Measurements from ENCODE around the gene MEAF6. TPM values are rescaled to one million over a fixed set of nuclear protein-coding genes. Genes with fewer than 3 reads are reported as not detected.
A peak's percentile ranks its signal among the peaks of the same experiment; 100 is the strongest.

Gene MEAF6
- total RNA-seq, 1 donor from 2014 or later, result 102 TPM

DNA sequence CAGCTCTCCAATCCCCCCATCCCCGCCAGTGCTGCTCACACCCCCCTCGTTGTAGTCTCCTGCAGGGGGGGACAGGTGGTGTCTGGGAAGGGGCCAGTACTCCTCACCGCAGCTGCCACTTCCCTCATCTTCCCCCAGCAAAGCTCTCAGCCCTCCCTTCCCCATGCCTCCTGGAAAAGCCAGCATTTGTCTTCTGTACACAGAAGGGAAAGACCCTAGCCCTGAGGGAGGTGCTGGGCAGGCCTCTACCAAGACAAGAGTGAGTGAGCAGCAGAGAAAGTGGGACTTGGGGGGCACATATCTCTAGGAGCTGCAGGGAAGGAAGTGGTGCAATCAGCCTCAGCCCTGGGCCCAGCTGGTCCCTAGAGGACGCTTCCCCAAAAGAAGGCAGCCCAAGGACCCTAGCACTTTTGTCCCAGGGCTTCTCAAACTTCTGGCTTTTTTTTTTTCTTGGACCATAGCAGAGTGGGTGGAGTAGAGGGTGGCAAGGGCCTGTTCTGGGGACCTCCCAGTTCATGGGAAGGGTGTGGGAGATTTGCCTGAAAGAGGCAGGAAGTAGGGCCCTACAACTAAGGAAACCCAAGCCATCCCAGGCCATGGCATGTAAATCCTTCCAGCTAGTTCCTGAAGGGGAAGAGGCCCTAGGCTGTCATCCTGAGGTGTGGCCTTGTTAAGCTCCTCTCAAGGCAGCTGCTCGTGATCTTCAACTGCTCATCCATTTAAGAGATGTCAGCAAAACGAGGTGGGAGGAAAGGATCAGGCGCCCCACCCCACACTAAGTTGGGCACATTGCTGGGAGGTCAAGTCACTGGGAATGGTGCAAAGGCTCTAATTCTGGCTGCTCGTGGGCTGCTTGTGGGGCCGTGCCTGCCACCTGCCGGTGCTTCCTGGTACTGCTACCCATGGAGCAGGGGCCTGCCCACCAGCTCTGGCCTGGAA, 27.6 kb downstream of the MEAF6 start:
- peaks cover 33% of the 10 kb centered on the region for H3K36me3 Mint-ChIP-seq (ENCODE audit: low read depth)
- H3K4me3 Mint-ChIP-seq, result no peak overlapping the region
- H3K27ac Mint-ChIP-seq, result peak overlapping the region; percentile 68
- H3K4me1 Mint-ChIP-seq (ENCODE audit: low read depth), result peaks cover 14% of the 10 kb centered on the region
- DNase-seq (ENCODE audit: low spot score), result peak; percentile 63
- intact Hi-C loops (cut with micrococcal nuclease), result loop anchor here (1.0 to 2.0 kb wide), 3 partner anchors 9 to 32 kb away; partner anchors contain the start of gene MEAF6
- no peaks in the 10 kb centered on the region for H3K27me3 Mint-ChIP-seq (ENCODE audit: insufficient read depth)
- no peaks in the 10 kb centered on the region for H3K9me3 Mint-ChIP-seq

DNA sequence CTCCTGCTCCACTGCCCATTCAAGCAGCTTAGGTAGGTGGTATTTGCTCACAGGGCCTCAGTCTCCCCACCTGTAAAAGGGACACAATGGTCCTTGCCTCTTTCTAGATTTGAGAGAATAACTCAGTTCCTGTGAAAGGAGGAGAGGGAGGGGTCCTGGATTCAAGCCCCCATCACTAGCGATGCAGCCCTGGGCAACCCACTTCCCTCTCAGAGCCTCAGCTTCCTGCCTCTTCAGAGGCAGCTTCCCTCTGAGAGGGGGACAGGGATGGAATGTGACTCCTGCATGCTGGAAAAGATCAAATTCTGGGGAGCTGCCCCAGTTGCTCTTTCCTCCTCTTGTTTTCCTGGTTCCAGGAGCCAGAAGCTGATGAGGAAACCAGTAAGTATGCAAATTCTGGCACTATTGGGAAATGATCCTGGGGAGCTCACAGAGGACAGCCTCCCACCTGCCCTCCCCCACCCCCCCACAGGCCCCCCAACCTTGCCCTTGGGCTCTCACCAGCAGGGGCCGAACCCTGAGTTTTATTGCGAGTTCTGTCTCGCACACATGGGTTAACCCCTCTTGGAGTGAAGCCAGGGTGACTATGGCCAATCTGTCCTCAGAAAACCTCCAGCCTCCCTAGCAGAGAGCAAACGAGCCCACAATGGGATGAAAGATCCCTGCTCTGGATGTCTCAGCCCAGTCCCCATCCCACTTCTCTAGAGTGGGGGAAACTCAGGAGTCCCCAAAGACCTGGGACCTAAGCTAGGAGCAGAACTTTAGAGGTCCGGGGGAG, 28.5 kb downstream of the MEAF6 start:
- Mint-ChIP-seq H3K27me3 (ENCODE audit: insufficient read depth) (no peaks in the 10 kb centered on the region), H3K4me3 (no peak overlapping the region), H3K36me3 (ENCODE audit: low read depth) (peaks cover 41% of the 10 kb centered on the region), H3K9me3 (no peaks in the 10 kb centered on the region), H3K4me1 (ENCODE audit: low read depth) (peaks cover 22% of the 10 kb centered on the region), H3K27ac (no peak overlapping the region)
- DNase-seq (ENCODE audit: low spot score), result no peak
- intact Hi-C loops (cut with micrococcal nuclease), result loop anchor here (2.0 kb wide), 1 partner anchor 29 kb away; the partner anchor contains the start of gene MEAF6

DNA sequence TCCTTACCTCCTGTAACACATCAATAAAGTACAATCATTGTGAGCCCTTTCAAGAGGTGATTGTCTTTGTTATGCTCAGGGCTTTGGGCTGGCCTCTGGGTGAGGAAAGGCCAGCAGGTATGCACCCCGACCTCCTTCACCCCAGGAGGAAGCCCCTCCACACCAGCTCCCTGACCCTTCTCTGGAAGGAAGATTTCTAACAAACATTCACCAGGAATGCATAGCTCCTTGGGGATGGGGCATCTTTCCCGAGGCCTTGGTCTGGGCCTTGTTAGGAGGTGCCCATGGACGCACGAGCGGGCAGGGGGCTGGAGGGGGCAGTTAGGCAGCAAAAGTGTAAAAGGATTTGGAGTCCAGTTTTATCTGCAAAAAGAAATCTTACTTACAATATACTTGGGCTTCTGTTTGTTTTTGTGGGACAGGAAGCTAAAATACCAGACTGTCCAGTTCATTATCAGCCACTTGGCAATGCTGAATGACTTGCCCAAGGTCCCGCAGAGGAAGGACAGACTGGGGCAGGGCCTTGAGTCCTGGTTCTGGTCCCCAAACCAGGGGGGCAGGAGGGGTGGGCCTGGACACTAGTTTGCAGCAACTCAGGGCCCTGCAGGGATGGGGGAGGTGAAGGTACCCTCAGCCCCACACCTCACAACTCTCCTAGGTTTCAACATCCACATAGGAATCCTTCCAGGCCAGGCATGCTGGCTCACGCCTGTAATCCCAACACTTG, 30.1 kb downstream of the MEAF6 start:
- Mint-ChIP-seq H3K27me3 (ENCODE audit: insufficient read depth) (no peaks in the 10 kb centered on the region), H3K4me1 (ENCODE audit: low read depth) (peaks cover 31% of the 10 kb centered on the region), H3K9me3 (no peaks in the 10 kb centered on the region), H3K4me3 (no peak overlapping the region), H3K27ac (peak overlapping the region; percentile 82), H3K36me3 (ENCODE audit: low read depth) (peaks cover 45% of the 10 kb centered on the region)
- intact Hi-C loops (cut with micrococcal nuclease), result no loop called here
- no peak for DNase-seq (ENCODE audit: low spot score)

DNA sequence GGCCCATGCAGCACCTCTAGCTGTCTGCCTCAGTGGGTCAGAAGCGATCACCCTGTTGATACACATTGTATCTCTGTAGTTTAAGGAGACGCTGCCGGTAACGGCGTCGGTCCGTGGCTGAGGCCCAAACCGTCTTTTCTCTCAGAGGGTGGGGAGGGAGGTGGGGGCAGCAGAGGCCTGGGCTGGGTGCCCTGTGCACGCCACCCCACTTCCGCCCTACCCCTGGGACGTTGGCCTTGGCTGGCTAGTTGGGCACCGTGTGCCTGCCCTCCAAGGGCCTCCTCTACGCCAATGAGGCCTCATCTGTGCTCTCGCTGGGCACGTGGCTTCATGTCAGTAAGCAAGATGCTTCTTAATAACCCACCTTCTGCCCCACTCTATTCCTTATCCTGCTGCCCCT, 30.8 kb downstream of the MEAF6 start:
- no peak overlapping the region for H3K4me3 Mint-ChIP-seq
- no peak for DNase-seq (ENCODE audit: low spot score)
- H3K4me1 Mint-ChIP-seq (ENCODE audit: low read depth), result peaks cover 38% of the 10 kb centered on the region
- peaks cover 52% of the 10 kb centered on the region for H3K36me3 Mint-ChIP-seq (ENCODE audit: low read depth)
- H3K27me3 Mint-ChIP-seq (ENCODE audit: insufficient read depth), result no peaks in the 10 kb centered on the region
- H3K9me3 Mint-ChIP-seq, result no peaks in the 10 kb centered on the region
- intact Hi-C loops (cut with micrococcal nuclease), result no loop called here
- peak overlapping the region; percentile 82 for H3K27ac Mint-ChIP-seq

DNA sequence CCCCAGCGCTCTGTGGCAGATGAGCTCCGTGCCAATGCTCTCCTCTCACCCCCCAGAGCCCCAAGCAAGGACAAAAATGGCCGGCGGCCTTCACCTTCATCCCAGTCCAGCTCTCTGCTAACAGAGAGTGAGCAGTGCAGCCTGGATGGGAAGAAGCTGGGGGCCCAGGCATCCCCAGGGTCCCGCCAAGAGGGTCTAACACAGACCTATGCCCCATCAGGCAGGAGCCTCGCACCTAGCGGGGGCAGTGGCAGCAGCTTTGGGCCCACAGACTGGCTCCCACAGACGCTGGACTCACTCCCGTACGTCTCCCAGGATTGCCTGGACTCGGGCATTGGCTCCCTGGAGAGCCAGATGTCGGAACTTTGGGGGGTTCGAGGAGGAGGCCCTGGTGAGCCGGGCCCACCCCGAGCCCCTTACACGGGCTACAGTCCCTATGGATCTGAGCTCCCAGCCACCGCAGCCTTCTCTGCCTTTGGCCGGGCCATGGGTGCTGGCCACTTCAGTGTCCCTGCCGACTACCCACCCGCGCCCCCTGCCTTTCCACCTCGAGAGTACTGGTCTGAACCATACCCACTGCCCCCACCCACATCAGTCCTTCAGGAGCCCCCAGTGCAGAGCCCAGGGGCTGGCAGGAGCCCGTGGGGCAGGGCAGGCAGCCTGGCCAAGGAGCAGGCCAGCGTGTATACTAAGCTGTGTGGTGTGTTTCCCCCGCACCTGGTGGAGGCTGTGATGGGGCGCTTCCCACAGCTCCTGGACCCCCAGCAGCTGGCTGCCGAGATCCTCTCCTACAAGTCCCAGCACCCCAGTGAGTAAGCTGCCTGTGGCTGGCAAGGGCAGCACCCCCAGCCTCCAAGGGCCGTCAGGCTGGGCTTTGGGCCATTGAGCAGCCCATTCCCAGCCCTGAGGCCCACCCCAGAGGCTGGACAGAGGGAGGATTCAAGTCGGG, 31.5 kb downstream of the MEAF6 start:
- Mint-ChIP-seq H3K27me3 (ENCODE audit: insufficient read depth) (no peaks in the 10 kb centered on the region), H3K9me3 (no peaks in the 10 kb centered on the region), H3K4me3 (peak overlapping the region; percentile 26), H3K27ac (peak overlapping the region; percentile 76), H3K36me3 (ENCODE audit: low read depth) (peaks cover 55% of the 10 kb centered on the region), H3K4me1 (ENCODE audit: low read depth) (peaks cover 45% of the 10 kb centered on the region)
- intact Hi-C loops (cut with micrococcal nuclease), result no loop called here
- DNase-seq (ENCODE audit: low spot score), result no peak

DNA sequence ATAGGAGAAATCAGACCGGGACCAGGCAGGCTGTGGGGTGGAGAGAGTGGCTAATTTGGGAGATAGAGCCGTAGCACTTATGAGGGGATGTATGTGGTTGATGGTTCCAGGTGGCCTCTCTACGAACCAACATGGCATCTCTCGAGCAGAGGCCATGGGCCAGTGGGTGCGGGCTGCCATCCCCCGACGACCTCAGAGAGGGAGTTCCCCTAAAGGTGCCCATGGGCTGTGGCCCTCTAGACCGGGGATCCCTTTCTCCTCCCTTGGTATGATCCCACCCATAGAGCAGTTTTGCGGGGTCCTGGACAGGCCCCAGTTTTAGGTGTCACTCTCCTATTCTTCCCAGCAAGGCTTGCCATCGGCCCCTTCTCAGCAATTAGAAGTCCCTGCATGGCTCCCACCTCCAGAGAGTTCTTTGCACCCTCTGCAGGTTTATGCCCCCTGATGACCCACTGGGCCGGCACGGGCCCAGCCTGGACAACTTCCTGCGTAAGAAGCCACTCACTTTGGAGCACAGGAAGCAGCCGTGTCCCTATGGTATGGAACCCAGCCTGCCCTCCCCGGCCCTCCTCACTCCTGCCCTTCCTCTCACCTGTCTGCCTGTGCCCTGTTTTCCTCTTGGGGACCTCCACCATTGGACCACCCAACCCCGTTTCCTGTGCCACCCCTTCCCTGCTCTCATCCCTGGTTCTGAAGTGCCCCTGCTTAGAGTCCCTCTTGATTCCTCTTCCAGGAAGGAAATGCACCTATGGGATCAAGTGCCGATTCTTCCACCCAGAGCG, 32.4 kb downstream of the MEAF6 start:
- H3K9me3 Mint-ChIP-seq, result no peaks in the 10 kb centered on the region
- DNase-seq (ENCODE audit: low spot score), result no peak
- peaks cover 62% of the 10 kb centered on the region for H3K36me3 Mint-ChIP-seq (ENCODE audit: low read depth)
- no peaks in the 10 kb centered on the region for H3K27me3 Mint-ChIP-seq (ENCODE audit: insufficient read depth)
- intact Hi-C loops (cut with micrococcal nuclease), result no loop called here
- H3K27ac Mint-ChIP-seq, result peak overlapping the region; percentile 87
- H3K4me1 Mint-ChIP-seq (ENCODE audit: low read depth), result peaks cover 49% of the 10 kb centered on the region
- H3K4me3 Mint-ChIP-seq, result peak overlapping the region; percentile 26

DNA sequence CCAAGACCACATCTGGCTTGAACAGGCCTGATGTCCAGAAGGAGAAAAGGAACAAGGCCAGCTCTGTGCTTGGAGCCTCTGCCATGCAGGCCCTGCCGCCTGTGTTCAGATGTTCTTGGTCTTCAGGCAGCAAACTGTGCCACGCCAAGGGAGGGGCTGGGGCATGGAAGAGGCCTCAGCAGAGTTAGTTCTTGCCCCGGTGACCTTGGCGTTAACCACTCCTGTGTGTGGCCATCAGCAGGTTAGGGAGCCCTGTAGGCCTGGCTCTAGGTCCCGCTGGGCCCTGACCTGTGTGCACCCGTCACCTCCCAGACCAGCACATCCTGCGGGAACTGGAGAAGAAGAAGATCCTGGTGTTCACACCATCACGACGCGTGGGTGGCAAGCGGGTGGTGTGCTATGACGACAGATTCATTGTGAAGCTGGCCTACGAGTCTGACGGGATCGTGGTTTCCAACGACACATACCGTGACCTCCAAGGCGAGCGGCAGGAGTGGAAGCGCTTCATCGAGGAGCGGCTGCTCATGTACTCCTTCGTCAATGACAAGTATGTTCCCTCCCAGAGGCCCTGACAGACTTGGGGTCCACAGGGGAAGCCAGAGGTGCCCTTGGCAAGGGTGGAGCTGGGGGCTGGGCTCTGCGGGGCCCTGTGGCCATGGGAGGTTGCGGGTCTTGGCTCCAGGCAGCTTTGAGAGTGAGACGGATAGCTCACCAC, 33.1 kb downstream of the MEAF6 start:
- H3K4me1 Mint-ChIP-seq (ENCODE audit: low read depth), result peaks cover 42% of the 10 kb centered on the region
- H3K27ac Mint-ChIP-seq, result peak overlapping the region; percentile 87
- no peak for DNase-seq (ENCODE audit: low spot score)
- H3K27me3 Mint-ChIP-seq (ENCODE audit: insufficient read depth), result peaks cover 2% of the 10 kb centered on the region
- intact Hi-C loops (cut with micrococcal nuclease), result no loop called here
- H3K4me3 Mint-ChIP-seq, result peak overlapping the region; percentile 49
- no peaks in the 10 kb centered on the region for H3K9me3 Mint-ChIP-seq
- H3K36me3 Mint-ChIP-seq (ENCODE audit: low read depth), result peaks cover 69% of the 10 kb centered on the region

DNA sequence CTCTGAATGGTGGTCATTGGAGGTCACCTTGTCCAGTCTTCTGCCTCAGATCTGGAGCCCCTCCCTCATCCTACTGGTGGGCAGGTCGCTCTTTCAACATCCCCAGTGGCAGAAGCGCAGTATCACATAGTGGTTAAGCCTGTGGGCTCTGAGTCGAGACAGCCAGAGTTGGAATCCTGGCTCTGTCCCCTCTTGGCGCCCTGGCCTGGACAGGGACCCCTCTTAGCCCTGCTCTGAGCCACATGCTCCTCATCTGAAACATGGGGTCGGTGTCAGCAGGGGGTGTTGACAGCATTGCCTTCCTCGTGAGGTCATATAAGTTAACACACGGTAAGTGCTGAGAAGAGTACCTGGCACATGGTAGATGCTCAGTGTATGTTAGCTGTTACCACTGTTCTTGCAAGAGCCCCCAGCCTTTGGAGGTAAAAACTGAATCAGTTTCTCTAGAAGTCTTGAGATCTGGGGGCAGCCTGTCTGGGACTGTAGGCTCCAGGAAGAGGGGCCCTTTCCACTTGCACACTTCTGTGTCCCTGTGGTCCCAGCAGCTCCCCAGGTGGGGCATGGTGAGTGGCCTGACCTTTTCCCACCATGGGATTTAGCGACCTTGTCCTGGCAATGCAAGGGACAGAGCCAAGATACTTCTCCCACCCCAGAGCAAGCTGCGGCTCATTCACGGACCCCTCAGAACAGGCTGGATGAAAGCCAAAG, 33.8 kb downstream of the MEAF6 start:
- Mint-ChIP-seq H3K4me1 (ENCODE audit: low read depth) (peaks cover 42% of the 10 kb centered on the region), H3K27me3 (ENCODE audit: insufficient read depth) (peaks cover 2% of the 10 kb centered on the region), H3K4me3 (peak overlapping the region; percentile 100), H3K27ac (peak overlapping the region; percentile 87), H3K36me3 (ENCODE audit: low read depth) (peaks cover 75% of the 10 kb centered on the region), H3K9me3 (no peaks in the 10 kb centered on the region)
- DNase-seq (ENCODE audit: low spot score), result no peak
- intact Hi-C loops (cut with micrococcal nuclease), result no loop called here

DNA sequence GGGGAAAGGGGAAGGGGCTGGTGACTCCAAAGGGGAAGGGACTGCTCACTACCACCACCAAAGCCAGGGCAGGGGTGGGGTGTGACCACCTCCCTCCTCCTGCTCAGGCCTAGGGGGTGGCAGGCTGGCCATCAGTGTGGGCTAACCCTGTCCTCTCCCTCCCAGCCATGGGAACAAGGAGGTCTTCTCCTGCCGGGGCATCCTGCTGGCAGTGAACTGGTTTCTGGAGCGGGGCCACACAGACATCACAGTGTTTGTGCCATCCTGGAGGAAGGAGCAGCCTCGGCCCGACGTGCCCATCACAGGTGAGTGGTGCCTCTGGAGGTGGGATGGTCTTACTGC, 34.5 kb downstream of the MEAF6 start:
- no peak for DNase-seq (ENCODE audit: low spot score)
- intact Hi-C loops (cut with micrococcal nuclease), result no loop called here
- Mint-ChIP-seq H3K36me3 (ENCODE audit: low read depth) (peaks cover 81% of the 10 kb centered on the region), H3K4me3 (peak overlapping the region; percentile 100), H3K9me3 (no peaks in the 10 kb centered on the region), H3K4me1 (ENCODE audit: low read depth) (peaks cover 42% of the 10 kb centered on the region), H3K27ac (peak overlapping the region; percentile 97), H3K27me3 (ENCODE audit: insufficient read depth) (peaks cover 2% of the 10 kb centered on the region)

DNA sequence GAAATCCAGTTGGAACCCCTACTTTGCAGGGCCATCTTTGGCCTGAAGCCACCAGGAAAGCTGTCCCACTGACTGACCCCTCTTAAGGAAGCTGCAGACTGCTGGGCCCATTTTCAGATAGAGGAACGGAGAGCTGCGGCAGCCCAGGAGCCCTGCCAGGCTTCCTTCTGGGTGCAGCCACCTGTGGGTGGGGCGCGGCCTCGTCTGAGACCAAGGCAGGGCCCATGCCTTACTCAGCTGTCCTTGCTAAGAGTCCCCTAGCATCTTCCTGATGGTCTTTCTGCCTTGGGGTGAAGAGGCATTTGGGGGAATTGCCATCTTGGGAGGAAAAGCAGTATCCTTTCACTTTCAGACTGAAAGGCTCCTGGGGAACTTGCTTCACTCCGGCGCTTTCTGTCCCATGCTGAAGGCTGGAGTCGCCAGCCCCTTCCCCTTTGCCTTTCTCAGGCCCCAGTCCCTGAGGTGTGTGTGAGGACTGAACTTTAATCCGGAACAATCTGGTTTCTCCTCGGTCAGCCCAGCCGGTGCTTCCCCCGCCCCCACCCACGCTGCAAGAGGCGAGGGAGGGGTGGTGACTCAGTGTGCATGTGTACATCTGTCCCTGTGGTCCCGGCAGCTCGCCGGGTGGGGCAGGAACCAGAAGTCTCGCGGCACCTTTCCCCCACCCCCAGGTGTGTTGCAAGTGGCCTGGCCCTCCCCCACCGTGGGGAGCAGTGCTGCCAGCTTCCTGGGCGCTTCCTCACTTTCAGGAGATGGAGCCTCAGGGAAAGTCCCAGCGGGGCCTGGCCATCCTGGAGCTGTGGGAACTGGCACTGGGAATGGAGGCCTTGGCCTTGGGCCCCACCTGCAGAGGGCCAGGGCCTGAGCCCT, 35.1 kb downstream of the MEAF6 start:
- Mint-ChIP-seq H3K27ac (peak overlapping the region; percentile 97), H3K4me3 (peak overlapping the region; percentile 100), H3K4me1 (ENCODE audit: low read depth) (peaks cover 42% of the 10 kb centered on the region), H3K36me3 (ENCODE audit: low read depth) (peaks cover 82% of the 10 kb centered on the region), H3K9me3 (no peaks in the 10 kb centered on the region), H3K27me3 (ENCODE audit: insufficient read depth) (peaks cover 2% of the 10 kb centered on the region)
- intact Hi-C loops (cut with micrococcal nuclease), result loop anchor here (1.0 to 10.0 kb wide), 8 partner anchors 35 to 1597 kb away; partner anchors contain the start of genes AGO1, FHL3, MEAF6 and MTF1
- peak; percentile 84 for DNase-seq (ENCODE audit: low spot score)
